ENCODE data around the gene HOXA7.

The HOXA7 gene

GRCh38 chr7:27166531-27167505 lies 10.3 kb upstream of the HOXA7 start (continued):
- TF ChIP-seq ZNF513 (tag by site-specific recombination; IDR thresholded peaks at IDR 0.05) (peak; percentile 63), MZF1 (tag by site-specific recombination; IDR thresholded peaks at IDR 0.05; ENCODE audit: borderline replicate concordance) (no peak), ZNF585B (tag by site-specific recombination; IDR thresholded peaks at IDR 0.05) (no peak), CTCF (tag by site-specific recombination; IDR thresholded peaks at IDR 0.05) (no peak), KLF7 (tag by site-specific recombination; IDR thresholded peaks at IDR 0.05; ENCODE audit: borderline replicate concordance) (no peak), PRDM6 (tag by site-specific recombination; IDR thresholded peaks at IDR 0.05) (no peak), ZNF335 (tag by site-specific recombination; conservative IDR thresholded peaks at IDR 0.05) (no peak), ZNF366 (tag by site-specific recombination; conservative IDR thresholded peaks at IDR 0.05) (peak; percentile 51; the same call in 1 of the 2 replicates), PRDM10 (tag by site-specific recombination; IDR thresholded peaks at IDR 0.05) (peak; percentile 93), WT1 (tag by site-specific recombination; IDR thresholded peaks at IDR 0.05) (no peak; the same call in 1 of the 2 replicates), BCL11A (tag by site-specific recombination; IDR thresholded peaks at IDR 0.05; ENCODE audit: low read depth) (peak; percentile 33; the same call in 1 of the 2 replicates), ZNF600 (tag by site-specific recombination; IDR thresholded peaks at IDR 0.05) (no peak; the same call in 1 of the 2 replicates), GFI1B (tag by site-specific recombination; IDR thresholded peaks at IDR 0.05) (no peak), ZBTB8A (tag by site-specific recombination; IDR thresholded peaks at IDR 0.05) (peak; percentile 42; the same call in 1 of the 2 replicates), GLIS2 (tag by site-specific recombination; IDR thresholded peaks at IDR 0.05) (peak; percentile 48), BCL6B (tag by site-specific recombination; IDR thresholded peaks at IDR 0.05) (no peak), TSHZ1 (tag by site-specific recombination; IDR thresholded peaks at IDR 0.05; ENCODE audit: borderline replicate concordance) (no peak), TRIM28 (IDR thresholded peaks at IDR 0.05; ENCODE audit: borderline replicate concordance, low read length) (no peak), ATF2 (tag by site-specific recombination; IDR thresholded peaks at IDR 0.05; ENCODE audit: low read depth) (no peak), ZNF114 (tag by site-specific recombination; IDR thresholded peaks at IDR 0.05) (no peak), ZNF747 (tag by site-specific recombination; IDR thresholded peaks at IDR 0.05) (no peak), ZFP41 (tag by site-specific recombination; IDR thresholded peaks at IDR 0.05; ENCODE audit: borderline replicate concordance) (no peak), ZBTB1 (tag by site-specific recombination; IDR thresholded peaks at IDR 0.05) (no peak)
